Retina (tissue), 1 donor: ENCODE measurements around the gene SMYD5.

Experiments used
- DNase-seq: peaks from one replicate; pipeline ENCODE4 v3.0.0-alpha.2; 2016

SMYD5 gene

GRCh38 chr2:73208258-73208657, 5.8 kb upstream of the SMYD5 start:
- DNase-seq = no peak

GRCh38 chr2:73210019-73210418, 4.0 kb upstream of the SMYD5 start:
- no peak for DNase-seq

- DNase-seq = no peak
Observed at GRCh38 chr2:73210696-73211095, 3.3 kb upstream of the SMYD5 start.

GRCh38 chr2:73212098-73212447, 2.0 kb upstream of the SMYD5 start:
- no peak for DNase-seq

- peak; percentile 83 for DNase-seq
Observed at GRCh38 chr2:73212448-73213176, 1.4 kb upstream of the SMYD5 start.

- DNase-seq = peak; percentile 4
Observed at GRCh38 chr2:73215254-73215653, 1.2 kb downstream of the SMYD5 start.

GRCh38 chr2:73217160-73217559, 3.1 kb downstream of the SMYD5 start:
- DNase-seq = no peak

GRCh38 chr2:73217826-73218225, 3.8 kb downstream of the SMYD5 start:
- DNase-seq = no peak

- DNase-seq = no peak
Observed at GRCh38 chr2:73218298-73218697, 4.3 kb downstream of the SMYD5 start.

GRCh38 chr2:73223821-73224220, 9.8 kb downstream of the SMYD5 start:
- no peak for DNase-seq

- no peak for DNase-seq
Observed at GRCh38 chr2:73225513-73226360, 11.7 kb downstream of the SMYD5 start.

- DNase-seq = no peak
Observed at GRCh38 chr2:73227086-73227485, 13.0 kb downstream of the SMYD5 start.

GRCh38 chr2:73228631-73229030, 14.6 kb downstream of the SMYD5 start:
- no peak for DNase-seq

- no peak for DNase-seq
Observed at GRCh38 chr2:73232403-73233153, 18.5 kb downstream of the SMYD5 start.

- peak; percentile 97 for DNase-seq
Observed at GRCh38 chr2:73233154-73233931, 19.3 kb downstream of the SMYD5 start, which contains the start of gene PRADC1. Gene PRADC1, minus strand, starts transcription at chr2:73233239. Its CDS starts 79 bp downstream, at chr2:73233160.

- peak; percentile 98 for DNase-seq
Observed at GRCh38 chr2:73233932-73234832, 20.1 kb downstream of the SMYD5 start, which contains the start of gene CCT7. Gene CCT7, plus strand, starts transcription at chr2:73234308. Its CDS starts 71 bp downstream, at chr2:73234379.

- DNase-seq = no peak
Observed at GRCh38 chr2:73235315-73236028, 21.4 kb downstream of the SMYD5 start.

GRCh38 chr2:73237168-73237567, 23.1 kb downstream of the SMYD5 start:
- DNase-seq = no peak

GRCh38 chr2:73238149-73238548, 24.1 kb downstream of the SMYD5 start:
- no peak for DNase-seq

GRCh38 chr2:73238976-73239375, 24.9 kb downstream of the SMYD5 start:
- DNase-seq = no peak

- no peak for DNase-seq
Observed at GRCh38 chr2:73239776-73240175, 25.7 kb downstream of the SMYD5 start.
